Activated CD8-positive, alpha-beta memory T cell treated with anti-CD3 and anti-CD28 coated beads for 36 hours (primary cell): ENCODE data around the gene TSKU. TPM values are rescaled to one million over a fixed set of nuclear protein-coding genes. Genes with fewer than 3 reads are reported as not detected.

Experiments used
- CTCF ChIA-PET: fragments of 350-600 bp; sonication (Branson Sonifier 250); formaldehyde crosslinking; loops from one replicate; lab custom pipeline; 2021; ENCODE audit warnings: antibody characterized with exemption; lab: Charles Lee
- POLR2A ChIA-PET: fragments of 350-600 bp; sonication (Branson Sonifier 250); formaldehyde crosslinking; loops from one replicate; lab custom pipeline; 2021; ENCODE audit warnings: antibody characterized with exemption; lab: Charles Lee
- total RNA-seq, 2 experiments: library from RNA; stranded (reverse); gene quantifications; one replicate each; pipeline ENCODE4 v1.2.3, GENCODE V29; 2021

Gene TSKU
- total RNA-seq, 2 experiments from 2014 or later: 1.4 to 1.5 TPM

GRCh38 chr11:76795936-76796441 is 12.8 kb downstream of the TSKU start:
- ChIA-PET CTCF (interaction anchor here (0.9 kb wide), 1 partner anchor 74 kb away, joined by 5 read pairs; no protein-coding TSS in a partner anchor), POLR2A (no interaction called here)

GRCh38 chr11:76796511-76797198 is 13.5 kb downstream of the TSKU start:
- ChIA-PET POLR2A (no interaction called here), CTCF (interaction anchor here (0.9 to 5.1 kb wide), 3 partner anchors 62 to 75 kb away, joined by 5 to 33 read pairs (median 19); no protein-coding TSS in a partner anchor)

DNA sequence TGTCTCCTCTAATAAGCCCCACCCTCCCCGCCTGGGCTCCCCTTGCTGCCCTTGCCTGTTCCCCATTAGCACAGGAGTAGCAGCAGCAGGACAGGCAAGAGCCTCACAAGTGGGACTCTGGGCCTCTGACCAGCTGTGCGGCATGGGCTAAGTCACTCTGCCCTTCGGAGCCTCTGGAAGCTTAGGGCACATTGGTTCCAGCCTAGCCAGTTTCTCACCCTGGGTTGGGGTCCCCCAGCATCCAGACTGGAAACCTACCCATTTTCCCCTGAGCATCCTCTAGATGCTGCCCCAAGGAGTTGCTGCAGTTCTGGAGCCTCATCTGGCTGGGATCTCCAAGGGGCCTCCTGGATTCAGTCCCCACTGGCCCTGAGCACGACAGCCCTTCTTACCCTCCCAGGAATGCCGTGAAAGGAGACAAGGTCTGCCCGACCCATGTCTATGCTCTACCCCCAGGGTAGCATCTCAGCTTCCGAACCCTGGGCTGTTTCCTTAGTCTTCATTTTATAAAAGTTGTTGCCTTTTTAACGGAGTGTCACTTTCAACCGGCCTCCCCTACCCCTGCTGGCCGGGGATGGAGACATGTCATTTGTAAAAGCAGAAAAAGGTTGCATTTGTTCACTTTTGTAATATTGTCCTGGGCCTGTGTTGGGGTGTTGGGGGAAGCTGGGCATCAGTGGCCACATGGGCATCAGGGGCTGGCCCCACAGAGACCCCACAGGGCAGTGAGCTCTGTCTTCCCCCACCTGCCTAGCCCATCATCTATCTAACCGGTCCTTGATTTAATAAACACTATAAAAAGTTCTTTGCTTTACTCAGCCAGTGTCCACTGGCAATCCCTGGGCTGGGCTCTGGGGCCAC is 14.4 kb downstream of the TSKU start:
- CTCF ChIA-PET: interaction anchor here (0.6 to 5.1 kb wide), 12 partner anchors 10 to 123 kb away, joined by 3 to 33 read pairs (median 4); no protein-coding TSS in a partner anchor
- POLR2A ChIA-PET: interaction anchor here (0.5 kb wide), 1 partner anchor 55 kb away, joined by 3 read pairs; no protein-coding TSS in a partner anchor

DNA sequence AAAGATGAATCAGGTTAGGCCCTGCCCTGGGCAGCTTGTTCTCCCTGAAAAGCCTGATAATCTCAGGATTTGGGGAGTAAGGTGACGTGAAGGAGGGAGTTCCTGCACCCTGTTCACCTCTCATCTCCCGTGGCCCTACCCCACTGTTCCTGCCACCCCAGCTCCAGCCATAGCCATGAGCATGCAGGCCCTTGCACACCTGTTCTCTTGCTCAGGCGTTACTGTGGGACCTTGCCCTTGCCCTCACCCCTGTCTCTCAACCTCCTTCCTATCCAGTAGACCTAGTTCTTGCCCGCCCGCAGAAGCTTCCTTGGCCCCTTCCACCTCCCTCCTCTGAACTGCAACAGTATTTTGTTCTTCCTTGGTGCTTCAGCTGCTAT is 15.0 kb downstream of the TSKU start:
- ChIA-PET CTCF (interaction anchor here (0.6 to 5.1 kb wide), 12 partner anchors 10 to 122 kb away, joined by 3 to 33 read pairs (median 4); no protein-coding TSS in a partner anchor), POLR2A (interaction anchor here (0.5 kb wide), 1 partner anchor 56 kb away, joined by 3 read pairs; no protein-coding TSS in a partner anchor)

GRCh38 chr11:76798671-76799065 is 15.5 kb downstream of the TSKU start:
- POLR2A ChIA-PET: no interaction called here

GRCh38 chr11:76799066-76799804 is 16.1 kb downstream of the TSKU start:
- ChIA-PET POLR2A (no interaction called here), CTCF (interaction anchor here (0.6 to 5.1 kb wide), 15 partner anchors 10 to 178 kb away, joined by 3 to 33 read pairs (median 3); no protein-coding TSS in a partner anchor)

More at GRCh38 chr11:76798671-76799065, 15.5 kb downstream of the TSKU start:
- CTCF ChIA-PET: interaction anchor here (0.6 to 5.1 kb wide), 13 partner anchors 11 to 122 kb away, joined by 3 to 33 read pairs (median 3); no protein-coding TSS in a partner anchor

- POLR2A ChIA-PET: no interaction called here
- CTCF ChIA-PET: interaction anchor here (0.7 to 5.1 kb wide), 4 partner anchors 51 to 177 kb away, joined by 3 to 33 read pairs (median 4); no protein-coding TSS in a partner anchor
These were observed 17.5 kb downstream of the TSKU start for GRCh38 chr11:76800466-76801200.

GRCh38 chr11:76801225-76801624 is 18.1 kb downstream of the TSKU start:
- POLR2A ChIA-PET: no interaction called here
- CTCF ChIA-PET: interaction anchor here (5.1 kb wide), 1 partner anchor 66 kb away, joined by 33 read pairs; no protein-coding TSS in a partner anchor

DNA sequence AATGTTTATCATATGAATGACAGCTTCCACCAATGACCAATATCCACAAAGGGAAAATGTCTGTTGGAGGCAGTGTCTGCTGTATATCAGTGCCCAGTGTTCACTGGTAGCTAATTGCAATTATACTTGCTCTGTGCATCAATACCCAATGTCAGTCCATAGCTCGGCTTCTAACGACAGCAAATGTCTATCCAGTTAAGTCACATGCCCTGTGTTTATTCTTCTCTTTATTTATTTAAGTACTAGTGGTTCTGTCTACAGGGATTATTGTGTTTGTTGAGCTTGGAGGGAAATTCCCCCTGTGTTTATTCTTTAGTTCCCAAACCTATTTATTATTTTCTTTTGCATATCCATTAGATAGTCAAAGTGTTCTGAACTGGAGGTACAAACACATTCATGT is 18.6 kb downstream of the TSKU start:
- CTCF ChIA-PET: interaction anchor here (1.7 to 5.1 kb wide), 2 partner anchors 67 to 80 kb away, joined by 3 to 33 read pairs; no protein-coding TSS in a partner anchor
- POLR2A ChIA-PET: no interaction called here

DNA sequence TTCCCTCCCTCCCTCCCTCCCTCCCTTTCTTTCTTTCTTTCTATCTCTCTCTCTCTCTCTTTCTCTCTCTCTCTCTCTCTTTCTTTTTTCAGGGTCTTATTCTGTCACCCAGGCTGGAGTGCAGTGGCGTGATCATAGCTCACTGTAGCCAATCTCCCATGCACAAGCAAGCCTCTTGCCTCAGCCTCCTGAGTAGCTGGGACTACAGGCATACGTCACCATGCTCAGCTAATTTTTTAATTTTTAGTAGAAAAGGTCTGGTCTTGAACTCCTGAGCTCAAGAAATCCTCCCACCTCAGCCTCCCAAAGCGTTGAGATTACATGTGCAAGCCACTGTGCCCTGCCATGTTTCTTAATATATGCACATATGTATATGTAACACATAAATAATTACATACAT is 19.0 kb downstream of the TSKU start:
- POLR2A ChIA-PET: no interaction called here
- CTCF ChIA-PET: interaction anchor here (1.7 kb wide), 1 partner anchor 80 kb away, joined by 3 read pairs; no protein-coding TSS in a partner anchor

- ChIA-PET CTCF (interaction anchor here (1.7 kb wide), 1 partner anchor 81 kb away, joined by 3 read pairs; no protein-coding TSS in a partner anchor), POLR2A (no interaction called here)
These were observed 19.5 kb downstream of the TSKU start for GRCh38 chr11:76802621-76803020.

- POLR2A ChIA-PET: no interaction called here
- CTCF ChIA-PET: interaction anchor here (1.7 kb wide), 1 partner anchor 81 kb away, joined by 3 read pairs; no protein-coding TSS in a partner anchor
These were observed 19.9 kb downstream of the TSKU start for GRCh38 chr11:76803023-76803422.

DNA sequence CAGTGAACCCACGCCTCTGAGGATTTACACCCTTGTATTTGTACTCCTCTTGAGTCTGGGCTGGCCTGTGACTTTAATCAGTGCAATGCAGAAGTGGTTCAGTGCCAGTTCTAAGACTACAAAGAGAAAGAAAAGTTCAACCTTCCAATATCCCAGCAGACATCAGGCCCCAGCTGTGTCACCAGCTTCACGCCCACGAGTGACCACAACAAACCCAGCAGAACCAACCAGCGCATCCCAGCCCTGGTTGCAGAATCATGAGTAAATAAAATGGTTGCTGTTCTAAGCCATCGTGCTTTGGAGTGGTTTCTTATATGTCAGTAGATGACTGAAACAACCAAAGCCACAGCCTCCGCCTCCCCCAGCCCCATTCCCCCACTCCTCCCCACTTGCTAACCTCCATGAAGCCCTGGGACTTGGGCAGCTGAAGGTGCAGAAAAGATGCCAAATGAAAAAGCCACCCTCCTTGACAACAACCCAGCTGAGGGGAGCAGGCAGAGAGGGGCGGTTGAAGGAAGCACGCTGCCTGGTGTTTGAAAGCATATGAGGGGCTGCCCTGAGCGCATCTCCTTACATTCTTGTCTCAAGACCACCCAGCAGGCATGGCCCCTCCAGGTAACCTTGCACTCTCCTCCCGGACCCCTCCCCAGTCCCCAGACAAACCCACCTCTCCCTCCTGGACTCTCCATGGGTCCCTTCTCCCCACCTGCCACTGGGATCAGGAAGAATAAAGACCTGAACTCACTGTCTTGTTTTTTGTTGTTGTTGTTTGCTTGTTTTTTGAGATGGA is 20.9 kb downstream of the TSKU start:
- POLR2A ChIA-PET: no interaction called here

DNA sequence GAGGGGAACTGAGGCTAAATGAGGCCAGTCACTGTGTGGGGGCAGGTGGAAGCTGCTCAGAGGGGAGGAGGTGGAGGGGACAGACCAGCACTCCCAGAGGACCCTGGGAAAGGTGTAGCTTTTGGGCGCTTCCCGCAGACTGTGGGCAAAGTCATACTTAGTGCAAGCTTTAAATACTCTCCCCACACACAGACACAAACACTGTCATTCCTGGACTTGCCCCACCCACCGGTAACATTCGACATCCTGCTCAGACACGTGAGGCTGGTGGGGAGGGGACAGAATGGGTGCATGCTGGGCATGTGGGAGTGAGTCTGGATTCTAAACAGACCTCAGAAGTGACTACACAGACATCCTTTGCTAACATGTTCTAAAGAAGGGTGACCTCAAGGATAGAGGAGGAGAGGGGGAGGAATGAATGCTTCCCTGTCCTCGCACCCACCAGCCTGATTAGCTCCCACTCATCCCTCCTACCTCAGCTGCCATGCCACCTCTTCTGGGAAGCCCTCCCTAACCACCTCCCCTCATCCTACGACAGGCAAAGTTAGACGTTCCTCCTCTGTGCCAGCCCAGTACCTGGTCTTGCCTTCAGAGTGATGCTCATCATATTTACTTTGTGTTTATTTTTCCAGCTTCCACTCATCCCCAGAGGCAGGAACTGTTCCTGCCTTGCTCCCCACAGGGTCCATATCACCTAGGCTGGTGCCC is 22.2 kb downstream of the TSKU start:
- ChIA-PET CTCF (interaction anchor here (0.6 to 3.2 kb wide), 6 partner anchors 59 to 233 kb away, joined by 3 to 16 read pairs (median 4); no protein-coding TSS in a partner anchor), POLR2A (no interaction called here)

More for the DNA sequence above, 20.9 kb downstream of the TSKU start:
- CTCF ChIA-PET: interaction anchor here (3.2 kb wide), 1 partner anchor 115 kb away, joined by 16 read pairs; no protein-coding TSS in a partner anchor

- CTCF ChIA-PET: interaction anchor here (0.6 to 3.2 kb wide), 5 partner anchors 69 to 232 kb away, joined by 3 to 16 read pairs (median 3); no protein-coding TSS in a partner anchor
- POLR2A ChIA-PET: no interaction called here
These were observed 23.0 kb downstream of the TSKU start for GRCh38 chr11:76806131-76806530.
